GM12873 (cell line): Measurements from ENCODE around the gene ZNF473.
A peak's percentile ranks its signal among the peaks of the same experiment; 100 is the strongest.

ENCODE experiments used
- CTCF ChIP-seq: IDR thresholded peaks from 2 replicates; pipeline ENCODE4 v1.5.1; 2012; ENCODE audit warnings: low read depth, mild to moderate bottlenecking, moderate library complexity, low read length, control low read depth; ENCODE audit not compliant: insufficient read depth; ENCODE audit errors: missing control alignments

Gene ZNF473

GRCh38 chr19:50025794-50026549 lies at the start of gene ZNF473:
ZNF473 (plus strand) TSS chr19:50026005; CDS start chr19:50031083, 5,078 bp downstream.
- TF ChIP-seq CTCF: no peak

- TF ChIP-seq CTCF: no peak
Measured at GRCh38 chr19:49976496-49976895, 49.3 kb upstream of the ZNF473 start.

- TF ChIP-seq CTCF: no peak
Measured at GRCh38 chr19:49977076-49977475, 48.7 kb upstream of the ZNF473 start.

DNA sequence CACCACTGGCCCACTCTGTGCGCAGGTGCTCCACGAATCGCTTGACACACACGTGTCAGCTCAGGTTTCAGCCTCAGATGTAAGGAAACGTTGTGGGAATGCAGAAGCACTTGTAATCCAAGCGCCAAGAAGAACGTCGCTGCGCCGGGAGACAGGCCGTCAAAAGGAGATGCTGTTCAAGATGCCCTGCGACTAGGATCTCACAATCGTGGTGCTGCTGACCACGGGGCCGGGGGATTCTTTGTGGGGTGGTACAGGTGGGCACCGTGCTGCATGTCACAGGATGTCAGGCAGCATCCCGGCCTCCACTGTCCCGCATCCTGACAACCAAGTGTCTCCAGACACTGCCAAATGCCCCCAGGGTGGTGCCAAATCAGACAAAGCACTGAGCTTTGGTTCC lies 47.9 kb upstream of the ZNF473 start:
- TF ChIP-seq CTCF: no peak

DNA sequence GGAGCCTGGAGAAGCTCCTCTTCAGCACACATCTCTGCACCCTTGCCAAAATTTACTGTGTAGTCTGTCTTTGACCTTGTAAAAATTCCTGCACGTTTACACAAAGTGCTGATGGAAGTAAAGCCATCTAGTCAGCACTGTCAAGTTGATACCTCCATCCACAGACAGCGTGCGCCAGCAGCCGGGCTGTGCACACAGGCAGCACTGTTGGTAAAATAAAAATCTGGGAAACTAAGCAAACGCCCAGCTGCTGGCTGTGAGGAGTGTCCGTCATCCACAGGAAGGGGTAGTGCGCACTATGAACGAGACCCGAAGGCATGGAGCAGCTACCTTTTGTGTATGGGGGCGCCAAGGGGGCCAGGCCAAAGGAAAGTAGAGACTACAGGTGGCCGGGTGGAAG lies 47.5 kb upstream of the ZNF473 start:
- TF ChIP-seq CTCF: no peak

DNA sequence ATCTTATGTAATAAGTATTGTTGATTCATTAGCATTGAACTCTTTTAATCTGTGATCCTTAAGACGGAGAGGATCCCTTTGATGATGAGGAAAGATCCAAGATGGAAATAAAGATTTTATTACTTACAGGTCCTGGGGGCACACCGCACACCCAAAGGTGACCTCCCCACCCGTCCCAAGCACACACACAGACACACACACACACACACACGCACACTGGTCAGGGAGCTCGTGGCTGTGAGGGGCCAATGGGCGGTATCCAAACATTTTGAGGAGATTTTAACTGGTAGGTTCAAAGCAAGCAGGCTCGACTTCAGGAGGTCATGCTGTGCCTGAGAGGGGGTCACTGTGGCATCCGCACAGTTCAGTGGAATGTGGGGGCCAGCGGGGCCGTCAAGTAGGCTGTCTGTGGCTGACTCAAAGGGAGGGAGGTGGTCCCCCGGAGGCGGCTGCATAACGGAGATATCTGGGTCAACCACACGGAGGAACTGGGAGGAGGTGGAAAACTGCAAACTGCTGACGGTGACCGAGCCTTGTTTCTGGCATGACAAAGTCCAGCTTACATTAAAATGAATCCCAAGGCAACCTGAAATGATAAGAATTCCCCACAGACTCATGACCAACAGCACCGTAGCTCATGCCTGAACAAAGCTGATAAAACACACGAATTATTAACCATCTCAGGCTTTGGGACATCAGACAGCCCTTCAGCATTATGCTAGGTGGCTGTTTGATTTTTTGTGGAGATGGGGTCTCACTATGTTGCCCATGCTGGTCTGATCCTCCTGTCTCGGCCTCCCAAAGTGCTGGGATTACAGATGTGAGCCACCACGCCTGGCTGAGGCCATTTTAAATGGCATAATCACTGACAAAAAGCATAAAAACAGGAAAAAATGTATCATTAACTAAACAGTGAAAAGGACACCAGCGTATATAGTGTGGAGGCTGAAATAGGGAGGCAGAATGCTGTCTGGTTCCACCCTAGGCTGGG lies 43.9 kb upstream of the ZNF473 start:
- no peak for TF ChIP-seq CTCF

DNA sequence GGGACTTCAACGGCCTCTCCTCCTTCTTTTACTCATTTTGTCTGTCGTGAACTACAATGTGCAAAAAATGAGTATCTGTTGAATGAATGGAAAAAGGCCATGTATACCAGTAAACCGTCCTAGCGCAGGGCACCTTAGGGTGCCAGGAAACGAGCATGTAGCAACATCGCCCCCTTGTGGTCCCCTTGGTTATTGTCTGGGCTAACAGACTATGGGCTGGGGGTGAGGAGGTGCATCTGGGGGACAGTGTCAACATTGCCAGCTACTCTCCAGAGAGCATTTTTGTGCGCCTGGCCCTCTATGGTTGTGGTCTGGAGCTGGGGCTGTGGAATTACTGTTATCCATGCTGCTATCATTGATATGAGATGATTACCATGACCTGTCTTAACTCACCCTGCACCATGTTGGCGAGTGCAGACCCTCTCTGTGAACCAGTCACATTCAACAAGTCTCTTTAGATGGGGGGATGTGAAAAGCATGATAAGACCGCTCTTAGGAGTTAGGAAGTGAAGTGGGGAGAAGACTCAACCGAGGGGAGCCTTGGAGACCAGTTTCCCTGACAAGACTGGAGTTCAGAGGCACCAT lies 42.1 kb upstream of the ZNF473 start:
- peak; percentile 95 for TF ChIP-seq CTCF
